CD4-positive, alpha-beta T cell treated with Interleukin-17A for 4 hours (primary cell): ENCODE measurements around the gene ZNF429.
"Not testable (repeated sequence)": the region's sequence is repeated elsewhere in the genome, so short reads cannot be mapped to it uniquely, and the experiment has no call there.

Source experiments
- DNase-seq: peaks from one replicate; pipeline ENCODE4 v3.0.0-alpha.2; 2020; ENCODE audit warnings: mixed read lengths

ZNF429 gene

DNA sequence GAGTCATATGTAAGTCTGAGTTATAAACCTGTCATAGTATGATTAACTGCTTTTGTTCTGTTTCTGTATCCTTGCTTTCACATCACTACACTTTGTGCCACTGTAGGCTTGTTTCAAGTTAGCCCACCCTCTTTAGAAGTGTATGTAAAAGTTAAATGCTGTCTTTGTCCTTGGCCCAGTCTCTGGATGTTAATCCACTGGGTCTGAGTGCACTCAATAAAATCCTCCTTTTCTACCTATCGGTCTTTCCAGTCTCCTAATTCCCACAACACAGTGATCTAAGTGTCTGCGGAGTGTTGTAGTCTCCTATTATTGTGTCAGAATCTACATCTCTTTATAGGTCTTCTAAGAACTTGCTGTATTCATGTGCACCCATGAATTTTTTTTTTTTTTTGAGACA, 14.1 kb downstream of the ZNF429 start:
- DNase-seq = no peak

GRCh38 chr19:21532904-21533303, 27.5 kb downstream of the ZNF429 start:
- no peak for DNase-seq

DNA sequence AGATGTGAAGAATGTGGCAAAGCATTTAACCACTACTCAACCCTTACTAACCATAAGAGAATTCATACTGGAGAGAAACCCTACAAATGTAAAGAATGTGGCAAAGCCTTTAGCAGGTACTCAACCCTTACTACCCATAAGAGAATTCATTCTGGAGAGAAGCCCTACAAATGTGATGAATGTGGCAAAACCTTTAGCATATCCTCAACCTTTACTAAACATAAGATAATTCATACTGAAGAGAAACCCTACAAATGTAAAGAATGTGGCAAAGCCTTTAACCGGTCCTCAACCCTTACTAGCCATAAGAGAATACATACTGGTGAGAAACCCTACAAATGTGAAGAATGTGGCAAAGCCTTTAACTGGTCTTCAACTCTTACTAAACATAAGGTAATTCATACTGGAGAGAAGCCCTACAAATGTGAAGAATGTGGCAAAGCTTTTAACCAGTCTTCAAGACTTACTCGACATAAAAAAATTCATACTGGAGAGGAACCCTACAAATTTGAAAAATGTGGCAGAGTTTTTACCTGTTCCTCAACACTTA, 31.4 kb downstream of the ZNF429 start:
- DNase-seq = not testable (repeated sequence)

GRCh38 chr19:21559444-21559843, 54.0 kb downstream of the ZNF429 start:
- DNase-seq = no peak

DNA sequence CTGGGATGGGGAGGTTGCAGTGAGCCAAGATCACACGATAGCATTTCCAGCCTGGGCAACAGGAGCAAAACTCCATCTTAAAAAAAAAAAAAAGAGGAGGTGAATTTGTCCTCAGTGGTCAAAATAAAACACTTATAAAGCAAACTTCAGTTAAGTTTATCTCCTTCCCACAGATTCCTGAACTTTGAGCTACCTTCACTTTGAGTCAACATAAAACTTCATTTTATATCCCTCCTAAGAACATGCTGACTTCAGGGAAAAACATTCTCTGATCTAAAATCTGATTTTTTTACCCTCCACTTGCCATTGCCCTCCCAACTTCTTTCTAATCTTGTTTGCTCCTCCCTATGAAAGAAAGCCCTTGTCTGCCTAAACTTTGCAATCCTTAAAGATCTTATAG, 59.0 kb downstream of the ZNF429 start:
- no peak for DNase-seq

DNA sequence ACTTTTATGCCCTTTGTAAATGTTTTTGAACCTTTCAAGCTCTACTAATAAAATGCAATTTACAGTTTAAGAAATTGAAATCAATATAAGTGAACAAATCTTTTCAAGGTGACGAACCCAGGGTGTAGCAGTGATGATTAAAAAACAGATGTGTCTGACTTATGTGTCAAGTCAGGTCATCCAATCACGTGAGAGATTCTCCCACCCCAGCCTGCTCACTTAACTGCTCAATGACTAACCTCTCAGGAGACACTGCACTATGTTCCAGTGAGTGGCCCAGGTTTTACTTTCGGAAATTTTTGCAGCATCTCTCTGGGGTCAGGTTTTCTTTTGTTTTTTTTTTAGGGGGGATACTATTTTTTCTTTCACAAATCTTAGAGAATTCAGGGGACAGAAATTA, 60.7 kb downstream of the ZNF429 start:
- peak; percentile 26 for DNase-seq

GRCh38 chr19:21567806-21568205, 62.4 kb downstream of the ZNF429 start:
- not testable (repeated sequence) for DNase-seq

GRCh38 chr19:21568816-21569493, 63.6 kb downstream of the ZNF429 start:
- peak; percentile 87 for DNase-seq

DNA sequence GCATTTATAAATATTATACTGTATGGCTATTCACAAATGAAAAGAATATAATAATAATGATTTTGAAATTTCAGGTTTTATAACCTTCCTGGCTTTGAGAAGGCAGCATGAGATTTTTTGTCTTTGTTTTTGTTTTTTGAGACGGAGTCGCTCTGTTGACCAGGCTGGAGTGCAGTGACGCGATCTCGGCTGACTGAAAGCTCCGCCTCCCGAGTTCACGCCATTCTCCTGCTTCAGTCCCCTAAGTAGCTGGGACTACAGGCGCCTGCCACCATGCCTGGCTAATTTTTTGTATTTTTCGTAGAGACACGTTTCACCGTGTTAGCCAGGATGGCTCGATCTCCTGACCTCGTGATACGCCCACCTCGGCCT, 64.1 kb downstream of the ZNF429 start:
- DNase-seq = peak; percentile 68

- no peak for DNase-seq
These were observed 65.9 kb downstream of the ZNF429 start for GRCh38 chr19:21571316-21571715.

DNA sequence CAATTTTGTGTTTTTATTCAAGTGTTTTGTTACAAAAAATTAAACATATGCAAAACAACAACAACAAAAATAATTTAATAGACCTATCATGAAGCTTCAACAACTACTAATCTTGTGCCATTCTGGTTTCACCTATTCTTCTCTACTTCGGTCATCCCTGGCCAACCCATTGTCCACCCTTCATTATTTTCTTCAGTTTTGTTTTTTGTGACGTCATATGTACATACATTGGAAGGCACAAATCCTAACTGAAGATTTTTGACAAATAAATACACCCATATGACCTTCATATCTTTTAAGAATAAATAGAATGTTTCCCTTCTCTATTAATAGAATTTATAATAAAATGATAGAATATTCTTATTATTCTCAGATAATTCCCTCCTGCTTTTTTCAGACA, 69.2 kb downstream of the ZNF429 start:
- DNase-seq = no peak

GRCh38 chr19:21576481-21576880, 71.1 kb downstream of the ZNF429 start:
- no peak for DNase-seq

DNA sequence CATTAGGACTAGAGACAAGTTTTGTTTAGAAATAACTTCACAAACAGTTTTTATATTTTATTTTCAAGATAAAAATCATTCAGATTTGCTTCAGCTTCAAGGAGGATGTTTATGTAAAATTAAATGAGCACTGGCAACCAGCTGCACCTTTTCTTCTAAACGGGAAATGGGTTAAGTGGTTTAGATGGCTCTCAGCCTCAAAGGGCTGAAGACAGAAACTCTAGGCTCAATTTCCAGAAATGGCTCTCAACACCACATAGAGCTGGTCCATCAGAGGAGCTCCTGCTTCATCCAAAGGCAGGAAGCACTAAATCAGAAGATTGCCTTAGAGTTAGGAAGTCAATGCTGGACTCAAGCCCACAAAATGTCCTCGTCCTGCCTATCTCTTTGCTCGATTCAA, 74.7 kb downstream of the ZNF429 start:
- DNase-seq = peak; percentile 18

GRCh38 chr19:21580818-21581217, 75.4 kb downstream of the ZNF429 start:
- no peak for DNase-seq

DNA sequence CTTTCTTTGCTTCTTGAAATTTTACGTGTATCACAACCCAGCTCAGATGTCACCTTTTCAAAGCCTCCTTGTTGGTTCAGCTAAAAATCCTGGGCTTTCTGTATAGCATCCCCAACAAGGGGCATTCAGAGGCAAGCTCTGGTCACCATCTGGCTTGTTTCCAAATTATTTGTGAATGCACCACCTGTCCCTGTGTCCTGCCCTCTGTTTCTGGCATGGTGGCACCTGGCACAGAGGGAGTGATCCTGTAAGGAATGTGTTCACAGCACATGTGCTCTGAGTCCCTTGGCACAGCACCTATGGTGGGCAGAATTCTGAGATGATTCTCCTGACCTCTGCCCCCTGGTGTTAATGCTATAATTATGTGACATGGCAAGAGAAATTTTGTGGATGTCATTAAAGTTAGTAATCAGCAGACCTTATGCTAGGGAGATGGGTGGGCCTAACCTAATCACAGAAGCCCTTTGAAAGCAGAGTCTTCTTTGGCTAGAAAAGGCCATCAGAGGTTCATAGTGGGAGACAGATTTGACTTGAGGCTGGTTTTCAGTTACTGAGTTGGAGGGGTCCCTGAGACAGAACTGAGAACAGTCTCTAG, 76.3 kb downstream of the ZNF429 start:
- no peak for DNase-seq

- DNase-seq = no peak
These were observed 79.1 kb downstream of the ZNF429 start for GRCh38 chr19:21584537-21584936.

DNA sequence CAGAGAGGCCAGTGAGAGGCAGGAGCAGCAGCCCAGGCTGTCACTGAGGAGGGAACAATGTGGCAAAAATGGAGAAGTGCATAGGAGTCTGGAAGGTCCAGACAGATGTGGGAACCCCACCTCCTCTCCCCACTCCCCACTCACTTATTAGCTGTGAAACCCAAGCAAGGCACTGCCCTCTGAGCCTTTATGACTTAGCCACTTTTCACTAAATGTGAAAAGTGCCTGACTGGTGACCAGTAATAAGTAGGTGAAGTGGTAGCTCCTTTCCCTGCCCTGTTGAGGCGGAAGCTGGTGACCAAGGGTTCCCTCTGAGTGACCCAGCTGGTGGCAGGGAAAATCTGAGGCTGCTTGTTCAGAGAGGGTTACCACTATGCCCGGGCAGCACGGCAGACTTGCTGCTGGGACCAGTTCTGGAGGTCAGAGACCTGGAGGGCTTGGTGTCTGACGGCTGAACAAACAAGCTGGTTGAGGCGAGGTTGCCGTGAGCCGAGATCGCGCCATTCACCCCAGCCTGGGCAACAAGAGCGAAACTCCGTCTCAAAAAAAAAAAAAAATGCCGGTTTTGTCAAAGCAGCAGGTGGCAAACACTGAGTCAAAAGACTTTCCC, 80.0 kb downstream of the ZNF429 start:
- no peak for DNase-seq

DNA sequence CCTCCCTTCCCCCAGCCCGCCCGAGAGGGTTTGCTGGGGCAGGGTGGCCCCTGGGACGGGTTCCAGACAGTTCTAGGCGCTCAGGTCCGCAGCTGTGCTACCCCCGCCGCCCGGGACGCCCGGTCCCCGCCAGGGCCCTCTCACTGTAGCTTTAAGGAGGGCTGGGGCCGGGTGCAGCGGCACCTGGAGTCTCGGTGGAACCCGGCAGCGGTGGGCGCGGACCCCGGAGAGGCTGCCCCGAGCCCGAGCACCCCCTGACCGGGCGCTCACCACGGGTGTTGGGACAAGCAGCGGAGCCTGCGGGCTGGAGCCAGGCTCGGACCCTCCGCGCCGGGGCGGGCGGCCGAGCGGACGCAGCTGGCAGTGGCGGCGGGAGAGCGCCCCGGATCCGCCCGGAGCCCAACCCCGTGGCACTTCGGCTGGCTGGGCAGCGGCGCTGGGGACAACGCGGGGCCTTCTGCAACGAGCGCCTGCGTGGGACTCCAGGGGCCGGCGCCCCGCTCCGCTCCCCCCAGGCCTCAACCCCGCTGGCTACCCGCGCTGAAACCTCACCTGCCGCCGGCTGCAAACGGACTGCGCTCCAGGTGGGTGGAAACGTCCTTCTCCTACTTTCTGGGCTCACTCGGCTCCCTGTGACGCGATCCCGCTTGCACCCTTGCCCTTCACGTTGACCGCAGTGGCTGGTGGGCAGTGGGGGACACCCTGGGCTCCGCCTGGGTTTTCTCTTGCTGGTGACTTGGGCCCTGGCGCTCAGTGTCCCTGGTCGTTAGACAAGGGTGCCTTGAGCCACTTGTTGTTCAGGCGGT, 81.1 kb downstream of the ZNF429 start:
- DNase-seq = peak; percentile 47

GRCh38 chr19:21587117-21587461, 81.7 kb downstream of the ZNF429 start:
- no peak for DNase-seq

DNA sequence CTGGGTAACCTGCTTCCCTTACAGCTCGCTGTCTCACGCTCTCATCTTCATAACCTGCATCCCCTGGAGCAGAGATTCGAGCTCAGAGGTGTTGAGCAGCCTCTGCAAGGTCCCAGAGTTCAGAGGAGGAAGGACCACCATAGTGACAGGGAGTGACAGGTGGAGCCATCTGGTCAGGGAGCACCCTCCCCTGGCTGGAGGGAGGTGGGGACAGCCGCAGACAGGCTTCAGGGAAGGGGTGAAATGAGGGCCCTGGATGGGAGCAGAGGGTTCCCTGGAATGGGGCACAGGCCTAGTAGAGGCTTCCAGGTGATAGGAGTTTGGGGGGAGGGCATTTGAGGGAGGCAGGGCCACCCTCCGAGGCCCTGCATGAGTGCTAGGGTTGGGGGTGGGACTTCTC, 82.1 kb downstream of the ZNF429 start:
- no peak for DNase-seq

GRCh38 chr19:21588065-21588601, 82.7 kb downstream of the ZNF429 start:
- no peak for DNase-seq

GRCh38 chr19:21590867-21591266, 85.5 kb downstream of the ZNF429 start:
- DNase-seq = no peak

- no peak for DNase-seq
These were observed 87.6 kb downstream of the ZNF429 start for GRCh38 chr19:21593008-21593481.
